Measurements from ENCODE around the gene SMAD4.

SMAD4 gene

GRCh38 chr18:51066273-51066672 is 36.3 kb downstream of the SMAD4 start:
- DNase-seq (ENCODE audit: low read depth), result peak; percentile 56
- no peak for TF ChIP-seq CTCF (conservative IDR thresholded peaks at IDR 0.05; ENCODE audit: control insufficient read depth, insufficient read depth, low read depth, low read length)
- H3K4me3 ChIP-seq (ENCODE audit: control insufficient read depth, low read depth, low read length), result no peak overlapping the region

GRCh38 chr18:51068105-51068504 is 38.1 kb downstream of the SMAD4 start:
- DNase-seq (ENCODE audit: low read depth), result peak; percentile 41
- no peak overlapping the region for H3K4me3 ChIP-seq (ENCODE audit: control insufficient read depth, low read depth, low read length)
- TF ChIP-seq CTCF (conservative IDR thresholded peaks at IDR 0.05; ENCODE audit: control insufficient read depth, insufficient read depth, low read depth, low read length), result no peak

- TF ChIP-seq CTCF (conservative IDR thresholded peaks at IDR 0.05; ENCODE audit: control insufficient read depth, insufficient read depth, low read depth, low read length), result no peak
- H3K4me3 ChIP-seq (ENCODE audit: control insufficient read depth, low read depth, low read length), result no peak overlapping the region
- peak; percentile 11 for DNase-seq (ENCODE audit: low read depth)
Observed at GRCh38 chr18:51069885-51070284, 39.9 kb downstream of the SMAD4 start.

GRCh38 chr18:51070545-51070944 is 40.5 kb downstream of the SMAD4 start:
- TF ChIP-seq CTCF (conservative IDR thresholded peaks at IDR 0.05; ENCODE audit: control insufficient read depth, insufficient read depth, low read depth, low read length), result no peak
- DNase-seq (ENCODE audit: low read depth), result peak; percentile 90

GRCh38 chr18:51072586-51073313 is 42.7 kb downstream of the SMAD4 start:
- TF ChIP-seq CTCF (conservative IDR thresholded peaks at IDR 0.05; ENCODE audit: control insufficient read depth, insufficient read depth, low read depth, low read length), result no peak
- DNase-seq (ENCODE audit: low read depth), result no peak
- H3K4me3 ChIP-seq (ENCODE audit: control insufficient read depth, low read depth, low read length), result no peak overlapping the region

More at GRCh38 chr18:51070545-51070944, 40.5 kb downstream of the SMAD4 start:
- no peak overlapping the region for H3K4me3 ChIP-seq (ENCODE audit: control insufficient read depth, low read depth, low read length)

- no peak for DNase-seq (ENCODE audit: low read depth)
- H3K4me3 ChIP-seq (ENCODE audit: control insufficient read depth, low read depth, low read length), result no peak overlapping the region
- no peak for TF ChIP-seq CTCF (conservative IDR thresholded peaks at IDR 0.05; ENCODE audit: control insufficient read depth, insufficient read depth, low read depth, low read length)
Observed at GRCh38 chr18:51074605-51075004, 44.6 kb downstream of the SMAD4 start.

All from fibroblast of mammary gland (primary cell).